Activated CD8-positive, alpha-beta T cell treated with anti-CD3 and anti-CD28 coated beads, Interleukin-2, amount 10 ng/mL, durations not matched to agents 7 days and 5 days (primary cell): ENCODE data around the gene CHCHD6. TPM values are rescaled to one million over a fixed set of nuclear protein-coding genes. Genes with fewer than 3 reads are reported as not detected.

ENCODE experiments used
- ATAC-seq: fragments of 150-1000 bp; cut with Tn5 transposase; one replicate; pipeline ENCODE4 v1.10.0; 2021; ENCODE audit warnings: moderate library complexity
- CTCF ChIA-PET: fragments of 350-600 bp; sonication (Branson Sonifier 250); formaldehyde crosslinking; loops from one replicate; lab custom pipeline; 2021; ENCODE audit warnings: antibody characterized with exemption; lab: Charles Lee
- POLR2A ChIA-PET: fragments of 350-600 bp; sonication (Branson Sonifier 250); formaldehyde crosslinking; loops from one replicate; lab custom pipeline; 2021; ENCODE audit warnings: antibody characterized with exemption; lab: Charles Lee
- DNase-seq: peaks from one replicate; pipeline ENCODE4 v3.0.0-alpha.2; 2020
- H3K27ac Mint-ChIP-seq: one replicate; pipeline ENCODE4 v1.8.0; 2021; ENCODE audit warnings: mild to moderate bottlenecking, mixed read lengths
- H3K27me3 Mint-ChIP-seq: one replicate; pipeline ENCODE4 v1.8.0; 2021; ENCODE audit warnings: low read depth, mixed read lengths
- H3K36me3 Mint-ChIP-seq: one replicate; pipeline ENCODE4 v1.8.0; 2021; ENCODE audit warnings: low read depth, mixed read lengths
- H3K4me1 Mint-ChIP-seq: one replicate; pipeline ENCODE4 v1.8.0; 2021; ENCODE audit warnings: low read depth, mixed read lengths
- H3K4me3 Mint-ChIP-seq: one replicate; pipeline ENCODE4 v1.8.0; 2021; ENCODE audit warnings: mild to moderate bottlenecking, mixed read lengths
- H3K9me3 Mint-ChIP-seq: one replicate; pipeline ENCODE4 v1.8.0; 2022; ENCODE audit warnings: mixed read lengths; ENCODE audit not compliant: insufficient read depth
- total RNA-seq, 2 experiments: library from RNA; stranded (reverse); gene quantifications; one replicate each; pipeline ENCODE4 v1.2.3, GENCODE V29; 2021

CHCHD6 gene
- total RNA-seq, 2 experiments from 2014 or later, result 5.1 to 6.2 TPM

DNA sequence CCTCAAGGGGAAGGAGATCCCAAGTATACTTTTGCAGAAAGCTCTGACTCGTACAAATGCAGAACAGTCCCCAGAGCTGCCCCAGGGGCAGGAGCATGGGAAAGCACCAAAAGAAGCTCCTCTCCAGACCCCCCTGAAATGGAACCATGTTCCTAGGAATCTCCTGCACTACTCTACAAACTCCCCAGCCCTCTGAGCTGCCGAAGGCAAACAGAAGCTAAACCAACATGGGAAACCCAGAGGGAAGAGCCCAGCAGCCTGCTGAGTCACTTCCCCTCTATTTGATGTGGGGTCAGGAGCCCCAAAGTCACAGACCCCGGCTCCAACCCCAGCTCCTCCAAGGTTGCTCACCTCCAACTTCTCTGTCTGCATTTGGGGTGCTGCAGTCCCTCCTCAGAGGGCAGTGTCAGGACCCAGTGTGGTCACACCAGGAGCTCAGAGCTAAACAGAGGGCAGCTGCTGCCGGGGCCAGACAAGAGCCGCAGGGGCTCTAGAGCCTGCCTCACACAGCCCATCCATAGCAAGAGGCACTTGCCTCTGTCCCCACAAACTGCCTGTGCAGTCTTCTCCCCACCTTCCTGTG is 275.1 kb downstream of the CHCHD6 start:
- DNase-seq (no peak), ATAC-seq (no peak)
- Mint-ChIP-seq H3K4me1 (peaks cover 23% of the 10 kb centered on the region), H3K9me3 (peaks cover 15% of the 10 kb centered on the region), H3K27ac (no peak overlapping the region), H3K27me3 (peaks cover 17% of the 10 kb centered on the region), H3K4me3 (no peak overlapping the region), H3K36me3 (peaks cover 7% of the 10 kb centered on the region)
- POLR2A ChIA-PET, result no interaction called here
- CTCF ChIA-PET, result interaction anchor here (1.2 kb wide), 1 partner anchor 227 kb away, joined by 5 read pairs; no protein-coding TSS in a partner anchor

DNA sequence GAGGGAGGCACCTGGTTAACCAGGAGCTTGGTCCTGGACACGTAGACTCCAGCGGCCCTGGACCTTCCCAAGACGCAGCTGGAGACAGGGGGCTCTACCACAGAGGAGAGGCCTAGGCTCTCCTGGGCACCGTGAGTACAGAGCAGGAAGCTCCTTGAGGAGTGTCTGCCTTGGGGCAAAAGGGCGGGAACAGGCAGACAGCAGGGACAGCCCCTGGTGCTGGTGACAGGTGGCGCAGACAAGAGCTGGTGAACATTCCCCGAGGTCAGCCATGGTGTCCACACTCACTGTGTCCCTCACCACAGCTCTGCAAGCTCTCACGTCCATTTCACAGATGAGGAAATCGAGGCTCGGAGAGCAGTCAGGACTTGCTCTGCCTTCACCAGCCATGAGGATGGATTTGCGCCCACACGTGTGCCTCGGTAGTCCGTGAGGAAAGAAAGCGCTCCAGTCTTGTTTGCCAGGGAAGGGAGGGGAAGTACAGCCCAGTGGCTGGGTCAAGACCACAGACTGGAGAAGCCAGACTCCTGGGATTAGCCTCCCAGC is 276.3 kb downstream of the CHCHD6 start:
- CTCF ChIA-PET, result no interaction called here
- POLR2A ChIA-PET, result no interaction called here
- Mint-ChIP-seq H3K4me3 (no peak overlapping the region), H3K4me1 (peaks cover 23% of the 10 kb centered on the region), H3K27ac (no peak overlapping the region), H3K36me3 (no peaks in the 10 kb centered on the region), H3K27me3 (peaks cover 10% of the 10 kb centered on the region), H3K9me3 (peaks cover 3% of the 10 kb centered on the region)
- no peak for DNase-seq
- ATAC-seq, result no peak

DNA sequence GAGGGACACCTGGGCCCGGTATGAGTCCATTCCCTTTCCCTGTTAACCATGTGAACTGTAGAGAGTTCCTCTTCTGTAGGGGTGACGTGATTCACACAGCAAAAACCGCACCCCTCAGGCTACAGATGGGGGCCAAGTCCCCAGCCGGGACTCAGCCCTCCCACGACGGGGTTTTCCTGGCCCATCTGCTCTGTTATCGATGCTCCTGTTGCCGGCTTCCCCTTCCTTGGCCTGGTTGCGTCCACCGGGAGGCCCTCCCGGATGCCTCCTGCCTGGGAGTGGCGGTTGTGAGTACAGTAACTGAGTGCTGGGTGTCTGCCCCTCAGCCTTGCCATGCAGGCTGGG is 278.1 kb downstream of the CHCHD6 start:
- CTCF ChIA-PET, result interaction anchor here (1.2 to 1.8 kb wide), 5 partner anchors 10 to 306 kb away, joined by 3 to 12 read pairs (median 8); partner anchors contain the start of gene CHCHD6
- Mint-ChIP-seq H3K9me3 (no peaks in the 10 kb centered on the region), H3K4me3 (peak overlapping the region; percentile 76), H3K36me3 (no peaks in the 10 kb centered on the region), H3K4me1 (peaks cover 23% of the 10 kb centered on the region), H3K27me3 (peaks cover 10% of the 10 kb centered on the region), H3K27ac (peak overlapping the region; percentile 73)
- DNase-seq, result no peak
- POLR2A ChIA-PET, result no interaction called here
- ATAC-seq, result peak; percentile 10

DNA sequence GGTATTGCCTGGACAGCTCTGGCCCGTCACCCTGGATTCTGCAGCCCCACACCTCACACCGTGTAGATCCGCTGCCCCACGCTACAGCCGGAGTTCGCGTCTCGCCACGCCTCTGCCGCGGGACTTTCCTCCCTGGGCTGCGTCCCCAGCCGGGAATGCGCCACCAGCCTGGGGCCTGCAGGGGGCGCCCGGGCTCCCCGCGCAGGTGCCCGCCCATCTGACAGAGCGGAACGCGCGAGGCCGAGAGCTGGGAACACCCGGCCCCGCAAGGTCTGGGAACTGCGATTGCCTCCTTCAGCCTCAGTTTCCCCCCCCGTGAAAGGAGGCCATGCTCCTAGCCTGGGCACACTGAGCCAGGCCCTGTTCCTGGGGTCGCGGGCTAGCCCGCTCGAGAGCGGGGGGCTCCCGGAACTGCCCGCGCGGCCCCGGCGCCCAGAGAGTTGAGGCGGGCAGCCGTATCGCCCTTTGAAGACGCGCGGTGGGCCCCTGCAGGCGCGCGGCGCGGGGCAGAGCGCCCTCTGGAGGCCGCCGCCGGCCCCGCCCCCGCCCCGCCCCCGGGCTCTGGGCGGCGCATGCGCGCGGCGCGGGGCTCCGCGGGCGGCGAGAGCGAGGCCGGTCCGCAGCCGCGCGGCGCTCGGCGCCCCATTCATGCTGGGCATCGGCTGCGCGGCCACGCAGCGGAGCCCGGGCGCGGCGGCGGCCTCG is 278.6 kb downstream of the CHCHD6 start, which contains the start of gene PLXNA1:
Gene PLXNA1 (plus strand): TSS at position 645 of the 705 bp plus-strand sequence. CDS start 5,479 bp downstream, outside the sequence.
- Mint-ChIP-seq H3K9me3 (no peaks in the 10 kb centered on the region), H3K4me3 (peak within 1 kb of the TSS; percentile 76), H3K27me3 (peaks cover 10% of the 10 kb centered on the region), H3K36me3 (no peaks in the 10 kb centered on the region), H3K4me1 (peaks cover 23% of the 10 kb centered on the region), H3K27ac (peak within 1 kb of the TSS; percentile 73)
- POLR2A ChIA-PET, result no interaction called here
- ATAC-seq, result peak; percentile 84
- DNase-seq, result peak; percentile 86
- CTCF ChIA-PET, result interaction anchor here (1.2 to 1.8 kb wide), 5 partner anchors 10 to 306 kb away, joined by 3 to 12 read pairs (median 8); partner anchors contain the start of gene CHCHD6

DNA sequence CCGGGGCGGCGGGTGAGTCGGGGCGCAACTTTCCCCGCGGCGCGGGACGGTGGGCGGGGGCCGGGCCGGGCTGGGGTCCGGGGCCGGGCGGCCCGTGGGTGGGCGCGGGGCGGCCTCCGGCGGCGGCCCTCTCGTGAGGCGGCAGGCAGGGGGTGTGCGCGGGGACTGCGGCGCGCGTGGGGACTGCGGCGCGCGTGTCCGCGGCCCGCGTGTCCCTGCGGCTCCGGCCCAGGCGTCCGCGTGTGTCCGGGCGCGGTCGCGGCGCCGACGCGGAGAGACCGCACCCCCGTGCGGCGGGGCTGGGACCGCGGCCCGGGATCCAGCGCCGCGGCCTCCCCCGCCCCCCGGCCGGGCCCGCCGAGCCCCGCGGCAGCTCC is 279.2 kb downstream of the CHCHD6 start:
- DNase-seq, result no peak
- peaks cover 9% of the 10 kb centered on the region for H3K27me3 Mint-ChIP-seq
- H3K9me3 Mint-ChIP-seq, result no peaks in the 10 kb centered on the region
- ChIA-PET POLR2A (no interaction called here), CTCF (no interaction called here)
- peaks cover 23% of the 10 kb centered on the region for H3K4me1 Mint-ChIP-seq
- ATAC-seq, result no peak
- H3K27ac Mint-ChIP-seq, result no peak overlapping the region
- H3K36me3 Mint-ChIP-seq, result no peaks in the 10 kb centered on the region
- H3K4me3 Mint-ChIP-seq, result no peak overlapping the region

DNA sequence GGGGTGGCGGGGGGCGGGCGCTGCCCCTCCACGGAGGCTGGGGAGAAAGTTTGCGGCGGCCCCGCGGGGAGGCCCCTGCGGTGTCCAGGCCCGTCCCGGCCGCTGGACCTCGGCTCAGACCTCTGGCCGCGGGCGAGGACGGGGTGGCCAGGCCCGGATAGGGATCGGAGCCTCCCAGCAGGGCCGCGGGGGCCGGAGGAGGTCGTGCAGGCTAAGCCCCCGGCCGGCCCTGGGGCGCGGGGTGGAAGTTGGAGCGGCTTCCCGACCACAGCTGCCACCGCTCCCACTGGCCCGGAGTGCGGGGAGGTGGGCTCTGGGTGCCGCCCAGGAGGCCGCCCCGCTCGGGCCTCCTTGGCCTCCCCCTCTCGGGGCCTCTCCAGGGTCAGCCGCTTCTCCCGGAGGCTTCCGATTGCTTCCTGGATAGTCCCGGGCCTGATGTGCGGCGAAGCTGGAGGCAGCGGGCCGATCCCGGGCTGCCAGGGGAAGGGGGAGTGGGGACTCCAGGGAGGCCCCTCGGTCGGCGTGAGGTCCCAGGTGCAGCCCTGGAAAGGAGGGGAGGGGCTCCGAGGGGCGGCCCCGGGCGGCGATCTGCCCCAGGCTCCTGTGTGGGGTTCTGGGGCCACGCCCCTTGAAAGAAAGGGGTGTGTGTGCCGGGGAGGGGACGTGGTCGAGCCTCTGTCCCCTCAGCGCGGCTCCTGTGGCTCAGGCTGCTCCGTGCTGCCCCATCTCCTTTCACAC is 279.8 kb downstream of the CHCHD6 start:
- CTCF ChIA-PET, result no interaction called here
- H3K4me1 Mint-ChIP-seq, result peaks cover 20% of the 10 kb centered on the region
- ATAC-seq, result no peak
- no peak overlapping the region for H3K27ac Mint-ChIP-seq
- H3K4me3 Mint-ChIP-seq, result peak overlapping the region; percentile 28
- POLR2A ChIA-PET, result no interaction called here
- no peaks in the 10 kb centered on the region for H3K9me3 Mint-ChIP-seq
- H3K27me3 Mint-ChIP-seq, result peaks cover 5% of the 10 kb centered on the region
- peak; percentile 37 for DNase-seq
- H3K36me3 Mint-ChIP-seq, result no peaks in the 10 kb centered on the region

DNA sequence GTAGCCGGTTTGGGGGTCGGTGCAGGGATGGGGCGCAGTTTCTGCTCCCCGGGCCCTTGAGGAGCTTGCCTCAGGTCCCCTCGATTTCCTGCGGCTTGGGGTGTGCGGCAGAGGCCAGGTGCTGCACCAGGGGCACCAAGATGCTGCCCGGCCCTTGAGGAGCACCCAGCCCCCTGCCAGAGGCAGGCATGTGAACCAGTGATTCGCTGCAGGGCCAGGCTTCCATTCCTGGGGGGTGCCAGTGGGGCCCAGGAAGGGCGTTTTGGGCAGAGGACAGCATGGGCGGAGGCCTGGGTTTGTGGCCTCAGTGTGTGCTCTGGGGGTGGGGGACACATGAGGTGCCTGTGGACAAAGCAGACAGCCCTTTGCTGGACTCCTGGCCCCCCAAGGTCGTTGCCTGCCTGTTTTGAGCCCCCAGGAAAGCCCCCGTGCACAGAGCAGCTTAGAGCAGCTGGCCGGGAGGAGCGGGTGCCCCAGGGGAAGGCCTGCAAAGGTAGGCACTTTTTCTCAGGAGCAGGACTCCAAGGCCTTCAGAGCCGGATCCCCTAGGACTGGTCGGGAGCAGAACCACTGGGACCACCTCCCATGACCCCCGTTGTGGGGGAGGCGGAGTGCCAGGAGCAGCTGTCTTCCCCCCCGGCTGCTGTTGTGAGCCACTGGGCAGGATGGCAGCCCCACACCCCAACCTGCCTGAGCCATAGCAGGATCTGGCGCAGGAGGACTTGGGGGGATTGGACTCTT is 280.5 kb downstream of the CHCHD6 start:
- no peak overlapping the region for H3K27ac Mint-ChIP-seq
- peaks cover 5% of the 10 kb centered on the region for H3K27me3 Mint-ChIP-seq
- peaks cover 13% of the 10 kb centered on the region for H3K4me1 Mint-ChIP-seq
- no peaks in the 10 kb centered on the region for H3K36me3 Mint-ChIP-seq
- CTCF ChIA-PET, result interaction anchor here (0.6 to 0.9 kb wide), 2 partner anchors 11 to 462 kb away, joined by 3 to 4 read pairs; no protein-coding TSS in a partner anchor
- no peak for ATAC-seq
- no peaks in the 10 kb centered on the region for H3K9me3 Mint-ChIP-seq
- DNase-seq, result no peak
- peak overlapping the region; percentile 28 for H3K4me3 Mint-ChIP-seq
- POLR2A ChIA-PET, result no interaction called here

DNA sequence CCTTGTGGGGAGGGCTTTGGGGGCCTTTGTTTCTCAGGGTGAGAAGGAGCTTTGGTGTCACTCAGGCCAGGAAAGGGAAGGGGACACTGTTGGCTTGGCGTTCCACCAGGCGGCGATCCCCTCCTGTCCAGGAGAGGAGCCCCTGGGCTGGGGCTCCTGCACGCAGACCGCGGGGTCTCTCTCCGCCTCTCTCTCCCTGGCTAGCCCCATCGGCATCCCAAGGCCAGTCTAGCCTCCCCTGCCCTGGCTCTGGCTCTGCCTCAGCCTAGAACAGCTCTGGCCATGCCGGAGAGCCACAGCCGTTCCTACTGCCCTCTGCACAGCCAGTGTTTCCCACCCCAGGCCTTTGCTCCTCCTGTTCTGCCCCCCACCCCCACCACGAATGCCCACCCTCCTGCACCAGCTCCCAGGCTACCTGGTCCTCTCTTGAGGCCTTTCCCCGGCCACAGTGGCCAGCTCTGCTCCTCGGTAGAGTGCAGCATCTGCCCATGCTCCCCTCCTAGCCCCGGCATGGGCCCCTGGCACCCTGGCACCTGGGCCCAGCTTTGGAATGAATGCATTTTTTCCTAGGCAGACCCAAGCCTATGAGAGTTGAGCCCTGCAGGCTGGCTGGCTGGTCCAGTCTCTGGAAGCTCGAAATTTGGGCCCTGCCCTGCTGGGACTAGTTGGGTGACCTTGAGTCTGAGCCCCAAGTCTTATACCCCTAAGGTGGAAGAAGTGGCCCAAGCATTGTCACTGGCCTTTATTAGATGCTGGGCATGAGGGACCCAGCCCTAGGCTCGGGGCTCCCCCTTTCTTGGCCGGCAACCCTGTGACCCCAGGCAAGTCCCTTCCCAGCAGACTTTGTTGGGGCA is 281.3 kb downstream of the CHCHD6 start:
- no peak for DNase-seq
- Mint-ChIP-seq H3K27ac (no peak overlapping the region), H3K4me1 (peaks cover 11% of the 10 kb centered on the region), H3K36me3 (no peaks in the 10 kb centered on the region), H3K4me3 (no peak overlapping the region), H3K27me3 (peaks cover 2% of the 10 kb centered on the region), H3K9me3 (no peaks in the 10 kb centered on the region)
- ATAC-seq, result no peak
- ChIA-PET POLR2A (no interaction called here), CTCF (interaction anchor here (0.9 to 1.6 kb wide), 2 partner anchors 233 to 463 kb away, joined by 4 to 5 read pairs; no protein-coding TSS in a partner anchor)

DNA sequence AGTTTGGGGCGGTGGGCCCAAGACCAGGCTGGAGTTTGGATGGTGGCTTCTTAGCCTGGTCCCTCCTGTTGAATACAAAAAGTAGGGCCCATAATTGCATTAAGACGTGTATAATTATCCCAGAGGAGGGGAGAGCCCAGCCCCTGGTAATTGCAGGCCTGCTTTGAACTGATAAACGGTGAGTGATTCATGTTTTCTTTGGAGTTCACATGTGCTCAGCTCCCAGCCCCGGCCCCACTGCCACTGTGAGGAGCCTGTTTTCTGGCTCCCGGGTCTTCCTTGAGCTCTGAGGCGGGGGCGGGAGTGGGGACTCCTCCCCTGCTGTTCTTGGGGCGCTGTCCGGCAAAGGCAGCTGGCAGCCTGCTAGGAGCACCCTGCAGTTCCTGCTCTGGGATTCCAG is 282.0 kb downstream of the CHCHD6 start:
- no peaks in the 10 kb centered on the region for H3K9me3 Mint-ChIP-seq
- ATAC-seq (no peak), DNase-seq (no peak)
- H3K4me1 Mint-ChIP-seq, result peaks cover 11% of the 10 kb centered on the region
- H3K27me3 Mint-ChIP-seq, result peaks cover 2% of the 10 kb centered on the region
- no peak overlapping the region for H3K27ac Mint-ChIP-seq
- no peak overlapping the region for H3K4me3 Mint-ChIP-seq
- ChIA-PET POLR2A (no interaction called here), CTCF (interaction anchor here (1.6 kb wide), 1 partner anchor 234 kb away, joined by 5 read pairs; no protein-coding TSS in a partner anchor)
- H3K36me3 Mint-ChIP-seq, result no peaks in the 10 kb centered on the region

DNA sequence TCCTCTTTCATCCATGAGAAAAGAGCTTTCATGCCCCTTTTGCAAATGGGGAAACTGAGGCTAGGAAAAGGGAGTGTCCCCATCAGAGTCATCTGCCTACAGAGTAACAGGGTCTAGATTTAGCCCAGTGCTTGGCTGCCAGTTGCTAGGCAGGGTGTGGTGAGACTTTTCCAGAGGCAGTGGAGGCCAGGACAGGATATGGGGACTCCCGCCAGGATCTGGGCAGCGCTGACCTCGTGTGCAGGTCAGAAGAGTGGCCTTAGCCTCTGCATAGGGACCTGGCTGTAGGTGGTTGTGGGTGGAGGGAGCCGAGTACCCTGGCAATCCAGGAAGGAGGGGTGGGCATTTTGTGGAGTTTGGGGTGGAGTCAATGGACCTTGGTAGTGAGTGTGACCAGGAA is 283.1 kb downstream of the CHCHD6 start:
- POLR2A ChIA-PET, result no interaction called here
- no peak overlapping the region for H3K4me3 Mint-ChIP-seq
- peaks cover 2% of the 10 kb centered on the region for H3K27me3 Mint-ChIP-seq
- CTCF ChIA-PET, result interaction anchor here (1.6 kb wide), 1 partner anchor 235 kb away, joined by 5 read pairs; no protein-coding TSS in a partner anchor
- ATAC-seq (no peak), DNase-seq (no peak)
- no peaks in the 10 kb centered on the region for H3K9me3 Mint-ChIP-seq
- H3K4me1 Mint-ChIP-seq, result peaks cover 3% of the 10 kb centered on the region
- no peaks in the 10 kb centered on the region for H3K36me3 Mint-ChIP-seq
- no peak overlapping the region for H3K27ac Mint-ChIP-seq
